ENCODE data around the gene PLEKHA1. TPM values are rescaled to one million over a fixed set of nuclear protein-coding genes. Genes with fewer than 3 reads are reported as not detected.

PLEKHA1 gene
- polyA plus RNA-seq, 1 of the 3 experiments (the other 2 are of a cell fraction) = 8.4 TPM

DNA sequence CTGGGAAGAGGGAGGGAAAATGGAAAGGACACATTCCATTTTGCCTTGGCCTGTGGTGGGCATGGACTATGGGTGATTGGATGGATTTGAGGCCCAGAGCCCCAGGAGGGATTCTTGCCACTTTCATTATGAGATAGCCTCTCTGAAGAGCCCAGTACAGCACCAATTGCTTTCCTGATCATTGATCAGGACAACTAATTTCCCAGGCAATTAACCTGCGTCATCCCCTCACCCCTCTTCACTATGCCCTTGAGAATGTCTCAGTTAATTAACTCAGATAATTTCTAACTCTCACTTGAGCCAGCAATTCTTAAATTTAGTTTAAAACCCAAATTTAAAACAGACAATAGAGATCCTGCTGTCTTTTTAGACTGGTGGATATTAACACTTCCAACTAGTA is 13.5 kb upstream of the PLEKHA1 start:
- ChIA-PET CTCF (interaction anchor here (1.4 kb wide), 1 partner anchor 93 kb away, joined by 3 read pairs; no protein-coding TSS in a partner anchor), POLR2A (no interaction called here)
- Histone ChIP-seq H3K27me3 (ENCODE audit: insufficient read depth) (no peaks in the 10 kb centered on the region), H3K27ac (ENCODE audit: low read depth in 2 of 2, low read length in 1 of 2) (no peak overlapping the region), H3K36me3 (replicated peaks in 1 of 2; ENCODE audit: control insufficient read depth in 1 of 2, insufficient read depth in 2 of 2, low read length in 1 of 2) (no peaks in the 10 kb centered on the region), H4K20me1 (ENCODE audit: insufficient read depth) (no peaks in the 10 kb centered on the region), H3K79me2 (ENCODE audit: insufficient read depth) (no peaks in the 10 kb centered on the region), H3K9me2 (no peaks in the 10 kb centered on the region), H3K4me1 (ENCODE audit: control insufficient read depth in 1 of 2, insufficient read depth in 2 of 2, low read depth in 1 of 2, low read length in 1 of 2) (no peaks in the 10 kb centered on the region), H2AFZ (ENCODE audit: low read depth) (no peak overlapping the region), H3K9ac (no peak overlapping the region), H3F3A (replicated peaks; ENCODE audit: insufficient read depth) (no peaks in the 10 kb centered on the region), H3K4me2 (no peak overlapping the region), H3K9me3 (no peaks in the 10 kb centered on the region), H3K4me3 (ENCODE audit: low read depth in 2 of 2, low read length in 1 of 2) (no peak overlapping the region)
- no peak for TF ChIP-seq TAF1 (IDR thresholded peaks at IDR 0.05; ENCODE audit: borderline replicate concordance, low read depth, low read length)
- no peak for TF ChIP-seq RFX5 (IDR thresholded peaks at IDR 0.05; ENCODE audit: low read length)
- TF ChIP-seq FOSL2 (IDR thresholded peaks at IDR 0.05; ENCODE audit: borderline replicate concordance, low read depth) = no peak
- TF ChIP-seq POLR2AphosphoS5 (IDR thresholded peaks at IDR 0.05; ENCODE audit: low read depth, low read length) = no peak
- TF ChIP-seq, protein P1, sequence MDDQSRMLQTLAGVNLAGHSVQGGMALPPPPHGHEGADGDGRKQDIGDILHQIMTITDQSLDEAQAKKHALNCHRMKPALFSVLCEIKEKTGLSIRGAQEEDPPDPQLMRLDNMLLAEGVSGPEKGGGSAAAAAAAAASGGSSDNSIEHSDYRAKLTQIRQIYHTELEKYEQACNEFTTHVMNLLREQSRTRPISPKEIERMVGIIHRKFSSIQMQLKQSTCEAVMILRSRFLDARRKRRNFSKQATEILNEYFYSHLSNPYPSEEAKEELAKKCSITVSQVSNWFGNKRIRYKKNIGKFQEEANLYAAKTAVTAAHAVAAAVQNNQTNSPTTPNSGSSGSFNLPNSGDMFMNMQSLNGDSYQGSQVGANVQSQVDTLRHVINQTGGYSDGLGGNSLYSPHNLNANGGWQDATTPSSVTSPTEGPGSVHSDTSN (IDR thresholded peaks at IDR 0.05) = no peak
- TF ChIP-seq, protein P2, sequence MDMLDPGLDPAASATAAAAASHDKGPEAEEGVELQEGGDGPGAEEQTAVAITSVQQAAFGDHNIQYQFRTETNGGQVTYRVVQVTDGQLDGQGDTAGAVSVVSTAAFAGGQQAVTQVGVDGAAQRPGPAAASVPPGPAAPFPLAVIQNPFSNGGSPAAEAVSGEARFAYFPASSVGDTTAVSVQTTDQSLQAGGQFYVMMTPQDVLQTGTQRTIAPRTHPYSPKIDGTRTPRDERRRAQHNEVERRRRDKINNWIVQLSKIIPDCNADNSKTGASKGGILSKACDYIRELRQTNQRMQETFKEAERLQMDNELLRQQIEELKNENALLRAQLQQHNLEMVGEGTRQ (IDR thresholded peaks at IDR 0.05; ENCODE audit: borderline replicate concordance, low read depth, low read length) = no peak
- TF ChIP-seq RAD21 (IDR thresholded peaks at IDR 0.05; ENCODE audit: low read length) = no peak
- TF ChIP-seq FOXJ3 (CRISPR knock-in tag; IDR thresholded peaks at IDR 0.05) = no peak
- no peak for TF ChIP-seq SIN3A (IDR thresholded peaks at IDR 0.05; ENCODE audit: borderline replicate concordance, low read depth, low read length)
- no peak for TF ChIP-seq EP300 (IDR thresholded peaks at IDR 0.05; ENCODE audit: borderline replicate concordance in 1 of 2, low read depth in 1 of 2, low read length in 1 of 2)
- TF ChIP-seq RXRA (IDR thresholded peaks at IDR 0.05; ENCODE audit: borderline replicate concordance, low read depth) = no peak
- TF ChIP-seq, protein P3, sequence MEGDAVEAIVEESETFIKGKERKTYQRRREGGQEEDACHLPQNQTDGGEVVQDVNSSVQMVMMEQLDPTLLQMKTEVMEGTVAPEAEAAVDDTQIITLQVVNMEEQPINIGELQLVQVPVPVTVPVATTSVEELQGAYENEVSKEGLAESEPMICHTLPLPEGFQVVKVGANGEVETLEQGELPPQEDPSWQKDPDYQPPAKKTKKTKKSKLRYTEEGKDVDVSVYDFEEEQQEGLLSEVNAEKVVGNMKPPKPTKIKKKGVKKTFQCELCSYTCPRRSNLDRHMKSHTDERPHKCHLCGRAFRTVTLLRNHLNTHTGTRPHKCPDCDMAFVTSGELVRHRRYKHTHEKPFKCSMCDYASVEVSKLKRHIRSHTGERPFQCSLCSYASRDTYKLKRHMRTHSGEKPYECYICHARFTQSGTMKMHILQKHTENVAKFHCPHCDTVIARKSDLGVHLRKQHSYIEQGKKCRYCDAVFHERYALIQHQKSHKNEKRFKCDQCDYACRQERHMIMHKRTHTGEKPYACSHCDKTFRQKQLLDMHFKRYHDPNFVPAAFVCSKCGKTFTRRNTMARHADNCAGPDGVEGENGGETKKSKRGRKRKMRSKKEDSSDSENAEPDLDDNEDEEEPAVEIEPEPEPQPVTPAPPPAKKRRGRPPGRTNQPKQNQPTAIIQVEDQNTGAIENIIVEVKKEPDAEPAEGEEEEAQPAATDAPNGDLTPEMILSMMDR (IDR thresholded peaks at IDR 0.05) = no peak
- TF ChIP-seq JUND (IDR thresholded peaks at IDR 0.05) = no peak
- no peak for TF ChIP-seq EZH2phosphoT487 (IDR thresholded peaks at IDR 0.05; ENCODE audit: borderline replicate concordance, low read depth)
- TF ChIP-seq, protein P4, sequence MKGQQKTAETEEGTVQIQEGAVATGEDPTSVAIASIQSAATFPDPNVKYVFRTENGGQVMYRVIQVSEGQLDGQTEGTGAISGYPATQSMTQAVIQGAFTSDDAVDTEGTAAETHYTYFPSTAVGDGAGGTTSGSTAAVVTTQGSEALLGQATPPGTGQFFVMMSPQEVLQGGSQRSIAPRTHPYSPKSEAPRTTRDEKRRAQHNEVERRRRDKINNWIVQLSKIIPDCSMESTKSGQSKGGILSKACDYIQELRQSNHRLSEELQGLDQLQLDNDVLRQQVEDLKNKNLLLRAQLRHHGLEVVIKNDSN (IDR thresholded peaks at IDR 0.05; ENCODE audit: borderline replicate concordance, low read depth) = no peak
- no peak for TF ChIP-seq NFIC (IDR thresholded peaks at IDR 0.05; ENCODE audit: borderline replicate concordance)
- TF ChIP-seq, protein P5, sequence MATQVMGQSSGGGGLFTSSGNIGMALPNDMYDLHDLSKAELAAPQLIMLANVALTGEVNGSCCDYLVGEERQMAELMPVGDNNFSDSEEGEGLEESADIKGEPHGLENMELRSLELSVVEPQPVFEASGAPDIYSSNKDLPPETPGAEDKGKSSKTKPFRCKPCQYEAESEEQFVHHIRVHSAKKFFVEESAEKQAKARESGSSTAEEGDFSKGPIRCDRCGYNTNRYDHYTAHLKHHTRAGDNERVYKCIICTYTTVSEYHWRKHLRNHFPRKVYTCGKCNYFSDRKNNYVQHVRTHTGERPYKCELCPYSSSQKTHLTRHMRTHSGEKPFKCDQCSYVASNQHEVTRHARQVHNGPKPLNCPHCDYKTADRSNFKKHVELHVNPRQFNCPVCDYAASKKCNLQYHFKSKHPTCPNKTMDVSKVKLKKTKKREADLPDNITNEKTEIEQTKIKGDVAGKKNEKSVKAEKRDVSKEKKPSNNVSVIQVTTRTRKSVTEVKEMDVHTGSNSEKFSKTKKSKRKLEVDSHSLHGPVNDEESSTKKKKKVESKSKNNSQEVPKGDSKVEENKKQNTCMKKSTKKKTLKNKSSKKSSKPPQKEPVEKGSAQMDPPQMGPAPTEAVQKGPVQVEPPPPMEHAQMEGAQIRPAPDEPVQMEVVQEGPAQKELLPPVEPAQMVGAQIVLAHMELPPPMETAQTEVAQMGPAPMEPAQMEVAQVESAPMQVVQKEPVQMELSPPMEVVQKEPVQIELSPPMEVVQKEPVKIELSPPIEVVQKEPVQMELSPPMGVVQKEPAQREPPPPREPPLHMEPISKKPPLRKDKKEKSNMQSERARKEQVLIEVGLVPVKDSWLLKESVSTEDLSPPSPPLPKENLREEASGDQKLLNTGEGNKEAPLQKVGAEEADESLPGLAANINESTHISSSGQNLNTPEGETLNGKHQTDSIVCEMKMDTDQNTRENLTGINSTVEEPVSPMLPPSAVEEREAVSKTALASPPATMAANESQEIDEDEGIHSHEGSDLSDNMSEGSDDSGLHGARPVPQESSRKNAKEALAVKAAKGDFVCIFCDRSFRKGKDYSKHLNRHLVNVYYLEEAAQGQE (IDR thresholded peaks at IDR 0.05; ENCODE audit: low read depth, low read length) = no peak
- TF ChIP-seq RCOR1 (IDR thresholded peaks at IDR 0.05; ENCODE audit: low read length) = no peak
- TF ChIP-seq YY1 (IDR thresholded peaks at IDR 0.05; ENCODE audit: low read depth) = no peak
- 91% methylated on average over 1 of the region's 1 CpG for WGBS (ENCODE audit: low lambda C conversion rate)
- no peak for DNase-seq
